SU-DHL-6 (cell line): ENCODE data around the gene TNFAIP8.
A peak's percentile ranks its signal among the peaks of the same experiment; 100 is the strongest.

Source experiments
- H2AFZ ChIP-seq: fragments of 200-600 bp; sonication (generic); 2 replicates; pipeline ENCODE4 v1.6.1; 2014; ENCODE audit warnings: low read depth, mild to moderate bottlenecking, moderate library complexity, mixed read lengths, antibody characterized with exemption, low read length; ENCODE audit not compliant: severe bottlenecking
- H3F3A ChIP-seq: fragments of 200-600 bp; shearing (Covaris generic); 2 replicates; pipeline ENCODE4 v1.6.0; 2016; ENCODE audit warnings: antibody characterized with exemption, mild to moderate bottlenecking; ENCODE audit not compliant: insufficient read depth
- H3K27ac ChIP-seq: fragments of 200-600 bp; sonication (generic); 2 replicates; pipeline ENCODE4 v1.5.1; 2016; ENCODE audit warnings: low read depth, mild to moderate bottlenecking, low read length, moderate library complexity, mixed read lengths
- H3K27me3 ChIP-seq: fragments of 200-600 bp; sonication (generic), shearing (Covaris generic); 2 replicates; pipeline ENCODE4 v1.6.0; 2014; ENCODE audit warnings: mild to moderate bottlenecking, low read length
- H3K36me3 ChIP-seq: fragments of 200-600 bp; sonication (generic); 2 replicates; pipeline ENCODE4 v1.6.1; 2014; ENCODE audit warnings: mild to moderate bottlenecking, low read length, mixed read lengths
- H3K4me2 ChIP-seq: fragments of 300-600, 200-600 bp; shearing (Covaris generic), sonication (generic); 2 replicates; pipeline ENCODE4 v1.6.0; 2014; ENCODE audit warnings: low read length, low read depth, mild to moderate bottlenecking; ENCODE audit not compliant: poor library complexity, severe bottlenecking
- H3K4me3 ChIP-seq: fragments of 200-600 bp; sonication (generic); 2 replicates; pipeline ENCODE4 v1.5.1; 2014; ENCODE audit warnings: antibody characterized with exemption, low read length, mild to moderate bottlenecking, mixed read lengths; ENCODE audit not compliant: insufficient read depth, poor library complexity, severe bottlenecking
- H3K79me2 ChIP-seq: fragments of 200-600 bp; sonication (generic); 2 replicates; pipeline ENCODE4 v1.6.1; 2014; ENCODE audit warnings: mild to moderate bottlenecking, low read length, moderate library complexity; ENCODE audit not compliant: insufficient read depth
- H3K9ac ChIP-seq: fragments of 200-600 bp; sonication (generic); 2 replicates; pipeline ENCODE4 v1.7.0; 2014; ENCODE audit warnings: mild to moderate bottlenecking, low read length
- H3K9me2 ChIP-seq: fragments of 200-600 bp; sonication (generic); replicated peaks from 2 replicates; pipeline ENCODE4 v1.6.1; 2014; ENCODE audit warnings: low read length; ENCODE audit not compliant: insufficient read depth
- H3K9me3 ChIP-seq: fragments of 200-600 bp; sonication (generic); 2 replicates; pipeline ENCODE4 v1.6.1; 2014; ENCODE audit warnings: low read length, mixed read lengths; ENCODE audit not compliant: insufficient read depth
- H4K20me1 ChIP-seq: fragments of 200-600 bp; sonication (generic); 2 replicates; pipeline ENCODE4 v1.6.1; 2014; ENCODE audit warnings: low read depth, mild to moderate bottlenecking, antibody characterized with exemption, low read length, moderate library complexity, mixed read lengths
- CTCF ChIP-seq: fragments of 200-600 bp; sonication (generic); IDR thresholded peaks from one replicate; pipeline ENCODE4 v1.5.1; 2017; ENCODE audit warnings: antibody characterized with exemption, mild to moderate bottlenecking, low read length, moderate library complexity; ENCODE audit not compliant: insufficient read depth, poor library complexity, severe bottlenecking
- EZH2phosphoT487 ChIP-seq: fragments of 200-600 bp; sonication (generic), shearing (Covaris generic); conservative IDR thresholded peaks from 2 replicates; pipeline ENCODE4 v1.6.1; 2018; ENCODE audit warnings: mild to moderate bottlenecking, antibody characterized with exemption, low read length, moderate library complexity, mixed read lengths

Gene TNFAIP8

DNA sequence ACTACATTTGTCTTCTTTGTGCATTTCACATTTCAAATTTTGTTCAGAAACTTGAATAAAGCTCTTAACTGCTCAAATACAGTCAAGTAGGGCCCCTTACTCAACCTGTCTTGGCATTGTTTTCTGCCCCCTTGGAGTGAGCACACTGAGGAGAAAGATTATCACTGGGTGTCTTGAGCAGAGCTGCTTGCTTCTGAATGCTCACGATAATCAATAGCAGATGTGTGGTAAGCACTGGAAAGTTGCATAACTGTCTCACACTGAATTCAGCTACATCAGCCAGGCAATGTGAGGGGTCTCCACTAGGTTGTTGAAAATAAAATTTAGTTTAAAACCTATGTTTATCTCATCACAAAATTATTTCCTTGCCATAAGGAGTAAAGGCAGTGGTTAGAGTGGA is 7.8 kb upstream of the TNFAIP8 start:
- Histone ChIP-seq H3K79me2 (peaks cover 98% of the 10 kb centered on the region), H3F3A (peaks cover 74% of the 10 kb centered on the region), H3K9me3 (no peaks in the 10 kb centered on the region), H2AFZ (no peak overlapping the region), H3K27me3 (no peaks in the 10 kb centered on the region), H3K9me2 (no peaks in the 10 kb centered on the region), H3K9ac (peak overlapping the region; percentile 58), H3K4me3 (peak overlapping the region; percentile 41), H4K20me1 (no peaks in the 10 kb centered on the region), H3K27ac (peak overlapping the region; percentile 98), H3K36me3 (no peaks in the 10 kb centered on the region), H3K4me2 (peak overlapping the region; percentile 94)
- TF ChIP-seq EZH2phosphoT487 (no peak), CTCF (no peak)

- Histone ChIP-seq H3K27ac (peak overlapping the region; percentile 98), H3K9me3 (no peaks in the 10 kb centered on the region), H3K9me2 (no peaks in the 10 kb centered on the region), H3K4me3 (peak overlapping the region; percentile 82), H2AFZ (no peak overlapping the region), H3K79me2 (peaks cover 87% of the 10 kb centered on the region), H4K20me1 (no peaks in the 10 kb centered on the region), H3K36me3 (no peaks in the 10 kb centered on the region), H3F3A (peaks cover 69% of the 10 kb centered on the region), H3K4me2 (peak overlapping the region; percentile 99), H3K9ac (peak overlapping the region; percentile 86), H3K27me3 (no peaks in the 10 kb centered on the region)
- TF ChIP-seq CTCF: no peak
- no peak for TF ChIP-seq EZH2phosphoT487
Observed at GRCh38 chr5:119353213-119353612, 2.6 kb upstream of the TNFAIP8 start.

GRCh38 chr5:119353686-119354366 is 2.0 kb upstream of the TNFAIP8 start:
- Histone ChIP-seq H3F3A (peaks cover 71% of the 10 kb centered on the region), H3K36me3 (no peaks in the 10 kb centered on the region), H3K4me3 (peak overlapping the region; percentile 82), H3K27me3 (no peaks in the 10 kb centered on the region), H3K4me2 (peak overlapping the region; percentile 99), H3K27ac (peak overlapping the region; percentile 98), H2AFZ (no peak overlapping the region), H3K9me2 (no peaks in the 10 kb centered on the region), H3K9me3 (no peaks in the 10 kb centered on the region), H4K20me1 (no peaks in the 10 kb centered on the region; the same call in 1 of the 2 replicates), H3K79me2 (peaks cover 88% of the 10 kb centered on the region), H3K9ac (peak overlapping the region; percentile 86)
- TF ChIP-seq EZH2phosphoT487 (no peak), CTCF (no peak)
